H1 (cell line): ENCODE measurements around the gene MMP28. TPM values are rescaled to one million over a fixed set of nuclear protein-coding genes. Genes with fewer than 3 reads are reported as not detected.

Source experiments
- CTCF ChIA-PET: fragments of 300-600 bp; sonication (Branson Sonifier 250); formaldehyde crosslinking; loops from one replicate; lab custom pipeline; 2021; ENCODE audit not compliant: partially characterized antibody; lab: Charles Lee
- POLR2A ChIA-PET: fragments of 300-600 bp; sonication (Branson Sonifier 250); formaldehyde crosslinking; loops from one replicate; lab custom pipeline; 2021; ENCODE audit warnings: inconsistent platforms; ENCODE audit not compliant: partially characterized antibody; lab: Charles Lee
- DNase-seq, 2 experiments: peaks; one replicate each; pipeline versions ENCODE4 v3.0.0 to v3.0.0-alpha.2; 2010 to 2022; ENCODE audit warnings: low spot score in 2 of 2, low read depth in 1 of 2, mixed read lengths in 1 of 2
- FAIRE-seq: peaks from 2 replicates; lab custom pipeline; 2011; peaks lifted over from hg19 to GRCh38; lab: Jason Lieb, UNC
- H2AFZ ChIP-seq: 2 replicates; pipeline ENCODE4 v1.8.1; 2012; ENCODE audit warnings: low read length, inconsistent platforms
- H2AK5ac ChIP-seq: 2 replicates; pipeline ENCODE4 v1.6.1; 2013; ENCODE audit warnings: low read depth, low read length
- H2BK120ac ChIP-seq: replicated peaks from 2 replicates; pipeline ENCODE3; 2013; ENCODE audit warnings: low read depth, low read length, inconsistent platforms
- H2BK12ac ChIP-seq: 2 replicates; pipeline ENCODE4 v1.6.1; 2013; ENCODE audit warnings: low read depth, low read length
- H2BK15ac ChIP-seq: 2 replicates; pipeline ENCODE4 v1.6.1; 2013; ENCODE audit warnings: low read length
- H2BK20ac ChIP-seq: 2 replicates; pipeline ENCODE4 v1.6.1; 2013; ENCODE audit warnings: low read length
- H2BK5ac ChIP-seq: 2 replicates; pipeline ENCODE4 v1.6.1; 2013; ENCODE audit warnings: low read depth, low read length
- H3K14ac ChIP-seq: 2 replicates; pipeline ENCODE4 v1.6.1; 2013; ENCODE audit warnings: inconsistent platforms; ENCODE audit not compliant: insufficient read length
- H3K18ac ChIP-seq: 2 replicates; pipeline ENCODE4 v1.6.1; 2013; ENCODE audit warnings: low read length; ENCODE audit errors: extremely low read depth
- H3K23ac ChIP-seq: 2 replicates; pipeline ENCODE4 v1.6.1; 2013; ENCODE audit warnings: inconsistent platforms; ENCODE audit not compliant: insufficient read length
- H3K23me2 ChIP-seq: 2 replicates; pipeline ENCODE4 v1.6.1; 2013; ENCODE audit warnings: low read depth, low read length
- H3K27ac ChIP-seq: 2 replicates; pipeline ENCODE4 v1.6.1; 2011; ENCODE audit warnings: low read depth, low read length, inconsistent platforms
- H3K27me3 ChIP-seq, 4 experiments: replicated peaks in 1 of 4; 1 replicate in 1 of 4; 2 replicates in 3 of 4; pipeline versions ENCODE4 v1.6.1 to v1.8.1; 2011 to 2013; ENCODE audit warnings: low read length in 3 of 4, mild to moderate bottlenecking in 3 of 4, inconsistent platforms in 2 of 4, mixed read lengths in 2 of 4, moderate library complexity in 1 of 4; ENCODE audit not compliant: control insufficient read depth in 3 of 4, insufficient read depth in 3 of 4; ENCODE audit errors: extremely low read depth in 1 of 4
- H3K36me3 ChIP-seq, 4 experiments: 2 replicates each; pipeline versions ENCODE4 v1.6.1 to v1.8.1; 2011 to 2013; ENCODE audit warnings: mild to moderate bottlenecking in 4 of 4, low read length in 3 of 4, moderate library complexity in 2 of 4, control low read depth in 1 of 4, inconsistent platforms in 1 of 4; ENCODE audit not compliant: insufficient read depth in 4 of 4, control insufficient read depth in 2 of 4
- H3K4ac ChIP-seq: replicated peaks from 2 replicates; pipeline ENCODE3; 2013; ENCODE audit warnings: low read length, low read depth, mixed read lengths, inconsistent platforms; ENCODE audit not compliant: insufficient read length
- H3K4me1 ChIP-seq, 4 experiments: replicated peaks in 1 of 4; 1 replicate in 1 of 4; 2 replicates in 3 of 4; pipeline versions ENCODE4 v1.6.1 to v1.8.1; 2011 to 2013; ENCODE audit warnings: low read length in 3 of 4, inconsistent platforms in 2 of 4, mixed read lengths in 1 of 4; ENCODE audit not compliant: insufficient read depth in 4 of 4, control insufficient read depth in 3 of 4
- H3K4me2 ChIP-seq, 2 experiments: 2 replicates each; pipeline versions ENCODE4 v1.6.1 to v1.8.1; 2011 to 2013; ENCODE audit warnings: low read depth in 2 of 2, low read length in 2 of 2, control low read depth in 1 of 2, inconsistent platforms in 1 of 2, mild to moderate bottlenecking in 1 of 2; ENCODE audit not compliant: insufficient read depth in 1 of 2
- H3K4me3 ChIP-seq, 4 experiments: fragments of 200-600, 300-600 bp in 1 of 4; sonication (generic), shearing (Covaris generic), sonication (Bioruptor Twin) in 1 of 4; 2 replicates each; pipeline versions ENCODE4 v1.5.1 to v1.8.1; 2011 to 2016; ENCODE audit warnings: low read length in 4 of 4, low read depth in 3 of 4, control low read depth in 2 of 4, inconsistent platforms in 2 of 4, mild to moderate bottlenecking in 2 of 4, mixed read lengths in 1 of 4, moderate library complexity in 1 of 4; ENCODE audit not compliant: insufficient read depth in 2 of 4; ENCODE audit errors: extremely low read depth in 1 of 4
- H3K56ac ChIP-seq: replicated peaks from 2 replicates; pipeline ENCODE3; 2013; ENCODE audit warnings: low read depth, mild to moderate bottlenecking, mixed read lengths, low read length, inconsistent platforms; ENCODE audit not compliant: insufficient read length
- H3K79me1 ChIP-seq: 2 replicates; pipeline ENCODE4 v1.6.1; 2013; ENCODE audit warnings: low read depth, low read length, control low read depth
- H3K79me2 ChIP-seq, 2 experiments: 2 replicates each; pipeline versions ENCODE4 v1.6.1 to v1.8.1; 2012 to 2013; ENCODE audit warnings: low read length in 2 of 2, mild to moderate bottlenecking in 2 of 2, inconsistent platforms in 1 of 2; ENCODE audit not compliant: insufficient read depth in 2 of 2, control insufficient read depth in 1 of 2
- H3K9ac ChIP-seq, 4 experiments: replicated peaks in 1 of 4; 1 replicate in 1 of 4; 2 replicates in 3 of 4; pipeline versions ENCODE4 v1.6.1 to v1.8.1; 2011 to 2013; ENCODE audit warnings: low read depth in 3 of 4, low read length in 3 of 4, control low read depth in 2 of 4, mild to moderate bottlenecking in 2 of 4, moderate library complexity in 2 of 4, inconsistent platforms in 1 of 4; ENCODE audit errors: extremely low read depth in 1 of 4
- H3K9me3 ChIP-seq, 2 experiments: 2 replicates each; pipeline versions ENCODE4 v1.6.1 to v1.8.1; 2012 to 2013; ENCODE audit warnings: mild to moderate bottlenecking in 2 of 2, moderate library complexity in 2 of 2, control low read depth in 1 of 2, inconsistent platforms in 1 of 2, low read depth in 1 of 2, low read length in 1 of 2, mixed read lengths in 1 of 2; ENCODE audit not compliant: insufficient read depth in 2 of 2
- H4K20me1 ChIP-seq, 2 experiments: replicated peaks in 1 of 2; 2 replicates each; pipeline versions ENCODE3 to v1.8.1; 2011 to 2013; ENCODE audit warnings: inconsistent platforms in 2 of 2, low read length in 2 of 2, mild to moderate bottlenecking in 1 of 2; ENCODE audit not compliant: insufficient read depth in 2 of 2, control insufficient read depth in 1 of 2
- H4K5ac ChIP-seq: 2 replicates; pipeline ENCODE4 v1.6.1; 2013; ENCODE audit warnings: low read length, low read depth, mixed read lengths, inconsistent platforms; ENCODE audit not compliant: insufficient read length
- H4K8ac ChIP-seq: 2 replicates; pipeline ENCODE4 v1.8.0; 2013; ENCODE audit warnings: mild to moderate bottlenecking, moderate library complexity, low read length, inconsistent platforms; ENCODE audit not compliant: insufficient read depth; ENCODE audit errors: extremely low read depth
- H4K91ac ChIP-seq: replicated peaks from 2 replicates; pipeline ENCODE3; 2013; ENCODE audit warnings: low read length, mixed read lengths, inconsistent platforms; ENCODE audit not compliant: insufficient read length
- CHD2 ChIP-seq: IDR thresholded peaks from 2 replicates; pipeline ENCODE4 v1.6.1; 2012; ENCODE audit warnings: low read length, improper control_type of control experiment
- WGBS, 2 experiments: shearing (Covaris generic) in 1 of 2; methylation state at CpG; one replicate each; pipeline versions ENCODE4 v1.1.6 to v1.1.7; 2013 to 2015; ENCODE audit warnings: low lambda C conversion rate in 2 of 2, mixed read lengths in 2 of 2, inconsistent platforms in 1 of 2, low coverage in 1 of 2, missing lambda C conversion rate in 1 of 2; ENCODE audit not compliant: insufficient replicate concordance in 2 of 2, insufficient coverage in 1 of 2, insufficient read length in 1 of 2; ENCODE audit errors: extremely low coverage in 1 of 2, missing lambda C conversion rate in 1 of 2; 5-methylcytosine and 5-hydroxymethylcytosine counted together
- polyA plus RNA-seq, 7 experiments: library from polyadenylated mRNA; depleted of rRNA in 3 of 7; stranded (reverse) in 5 of 7; unstranded in 2 of 7; fragments of >200 nt in 5 of 7; fragments of 200-250 nt in 2 of 7; gene quantifications; 1 replicate in 5 of 7; 2 replicates in 1 of 7; 4 replicates in 1 of 7; pipeline versions ENCODE4 v1.2.1 to v1.2.3, GENCODE V29; 2011 to 2013; ENCODE audit warnings: missing spikeins in 2 of 7, mixed read lengths in 2 of 7
- total RNA-seq: library from RNA; stranded (reverse); fragmentation: NEBNext Ultra II Directional; extraction: Animal tissue kit (Norgen Biotek cat#: 25700); gene quantifications from 2 replicates; pipeline ENCODE4 v1.2.1, GENCODE V29; 2021

The MMP28 gene
- total and polyA plus RNA-seq, 2 of the 8 experiments (the other 6 are each of a cell fraction or from before 2014, with no cell fraction given), result not detected

DNA sequence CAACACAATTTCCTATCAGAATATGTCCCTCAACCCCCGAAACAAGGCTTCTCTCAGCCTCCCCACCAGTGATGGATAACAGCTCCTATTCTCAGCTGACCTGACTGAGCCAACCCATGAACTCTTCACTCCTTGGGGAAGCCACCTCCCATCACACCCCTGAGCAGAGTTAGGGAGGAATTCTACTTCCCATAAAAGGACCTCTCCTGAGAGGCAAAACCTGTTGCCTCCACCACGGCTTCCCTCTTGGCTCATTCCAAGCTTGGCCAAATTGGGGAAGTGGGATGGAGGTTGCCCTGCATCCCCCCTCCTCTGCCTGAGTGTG is 69.7 kb downstream of the MMP28 start:
- Histone ChIP-seq H4K20me1 (peaks cover 0 to 5% of the 10 kb centered on the region in 2 experiments), H3K27ac (no peak overlapping the region), H3K23ac (no peak overlapping the region), H3K14ac (no peak overlapping the region), H4K91ac (no peak overlapping the region), H2BK15ac (no peak overlapping the region), H3K56ac (no peak overlapping the region), H3K4me1 (peaks cover 0 to 16% (median 5%) of the 10 kb centered on the region in 4 experiments; a peak in 3 of 7 replicates), H2BK5ac (no peak overlapping the region), H2AK5ac (no peak overlapping the region), H2BK120ac (no peak overlapping the region), H2BK20ac (no peak overlapping the region), H3K4me2 (no peak overlapping the region), H4K5ac (no peak overlapping the region), H4K8ac (no peak overlapping the region), H3K36me3 (peaks cover 0 to 18% (median 10%) of the 10 kb centered on the region in 4 experiments; a peak in 7 of 8 replicates), H3K79me1 (no peaks in the 10 kb centered on the region), H3K4ac (no peak overlapping the region), H3K4me3 (no peak overlapping the region), H3K27me3 (peaks cover 0 to 2% (median 0%) of the 10 kb centered on the region in 4 experiments; a peak in 3 of 7 replicates), H3K18ac (no peak overlapping the region), H3K9ac (no peak overlapping the region), H3K79me2 (no peaks in the 10 kb centered on the region), H3K23me2 (no peaks in the 10 kb centered on the region), H2BK12ac (no peak overlapping the region), H3K9me3 (no peaks in the 10 kb centered on the region), H2AFZ (no peak overlapping the region)
- FAIRE-seq, result no peak
- TF ChIP-seq CHD2, result no peak
- 97% methylated on average over 2 of the region's 2 CpGs; no CpG with 5 or more reads in 1 of the 2 experiments for WGBS, 2 experiments
- ChIA-PET CTCF (interaction anchor here (4.4 kb wide), 1 partner anchor 23 kb away, joined by 28 read pairs; no protein-coding TSS in a partner anchor), POLR2A (interaction anchor here (1.6 kb wide), 1 partner anchor 21 kb away, joined by 4 read pairs; no protein-coding TSS in a partner anchor)
- DNase-seq, result no peak
